ENCODE measurements around the gene NEGR1. TPM values are rescaled to one million over a fixed set of nuclear protein-coding genes. Genes with fewer than 3 reads are reported as not detected.

NEGR1 gene
- total and polyA plus RNA-seq, 2 donors (not counting 3 experiments of a cell fraction or from before 2014, with no cell fraction given): 6.8 to 21.8 TPM

DNA sequence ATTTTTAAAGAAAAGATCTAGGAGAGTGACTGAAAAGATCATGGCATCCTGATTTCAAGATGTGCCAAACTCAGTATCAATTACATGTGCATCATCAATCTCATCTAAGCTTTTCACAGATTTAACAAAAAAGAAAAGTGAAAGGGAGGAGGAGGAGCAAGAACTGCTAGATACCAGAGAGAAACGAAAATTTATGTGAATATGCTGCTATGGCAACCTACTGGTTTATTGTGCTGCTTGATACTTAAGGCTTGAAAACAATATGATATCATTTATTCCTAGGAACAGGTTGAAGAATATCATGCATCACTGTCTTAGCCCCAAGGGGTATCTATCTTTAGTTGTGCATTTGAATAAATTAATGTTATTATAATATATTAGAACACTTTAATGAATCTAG is 683.0 kb downstream of the NEGR1 start:
- intact Hi-C loops (cut with micrococcal nuclease) (no loop called here), dilution Hi-C loops (cut with MboI; ENCODE audit: extremely low pct_ligation_motif_present, low sequenced_read_pairs) (no loop called here)
- ChIA-PET POLR2A (no interaction called here), CTCF (interaction anchor here (2.1 kb wide), 1 partner anchor 439 kb away, joined by 8 read pairs; no protein-coding TSS in a partner anchor)
- Histone ChIP-seq H3K79me2 (ENCODE audit: control insufficient read depth, insufficient read depth, low read length) (no peaks in the 10 kb centered on the region), H3K9me3 (replicated peaks; ENCODE audit: control insufficient read depth, insufficient read depth, low read length) (no peaks in the 10 kb centered on the region), H3K9ac (replicated peaks; ENCODE audit: extremely low read depth, insufficient read depth, low read length) (no peak overlapping the region), H3K9me1 (replicated peaks; ENCODE audit: control insufficient read depth, extremely low read depth, insufficient read depth, low read length) (no peaks in the 10 kb centered on the region), H4K20me1 (replicated peaks; ENCODE audit: control insufficient read depth, extremely low read depth, insufficient read depth, low read length) (no peaks in the 10 kb centered on the region), H3K36me3 (ENCODE audit: control insufficient read depth in 2 of 2, extremely low read depth in 1 of 2, insufficient read depth in 2 of 2, low read length in 2 of 2) (no peaks in the 10 kb centered on the region), H3K27me3 (ENCODE audit: control insufficient read depth in 2 of 2, insufficient read depth in 2 of 2, low read length in 2 of 2) (no peaks in the 10 kb centered on the region), H3K4me3 (replicated peaks in 1 of 3; ENCODE audit: insufficient read depth in 1 of 3, low read depth in 1 of 3, low read length in 3 of 3) (no peak overlapping the region), H3K27ac (ENCODE audit: insufficient read depth, low read depth, low read length) (no peak overlapping the region), H2AFZ (ENCODE audit: low read depth, low read length) (no peak overlapping the region), H3K4me2 (ENCODE audit: insufficient read depth, low read length) (no peak overlapping the region), H3K4me1 (ENCODE audit: control insufficient read depth, extremely low read depth, insufficient read depth, low read length) (no peaks in the 10 kb centered on the region)
- FAIRE-seq: no peak
- BruUV-seq (replicated peaks): no TSS peak
- no peak for TF ChIP-seq FOS (IDR thresholded peaks at IDR 0.05; ENCODE audit: borderline replicate concordance, insufficient read depth, low read length)
- TF ChIP-seq MAX (IDR thresholded peaks at IDR 0.05; ENCODE audit: insufficient read depth, insufficient read length): no peak
- TF ChIP-seq JUN (IDR thresholded peaks at IDR 0.05; ENCODE audit: borderline replicate concordance, insufficient read depth, insufficient read length, low read depth): no peak
- no peak for DNase-seq (ENCODE audit: low read depth, low spot score)

GRCh38 chr1:71593523-71593922 is 688.8 kb downstream of the NEGR1 start:
- FAIRE-seq: no peak
- intact Hi-C loops (cut with micrococcal nuclease): no loop called here
- Histone ChIP-seq H3K4me2 (ENCODE audit: insufficient read depth, low read length) (no peak overlapping the region), H3K36me3 (ENCODE audit: control insufficient read depth in 2 of 2, extremely low read depth in 1 of 2, insufficient read depth in 2 of 2, low read length in 2 of 2) (no peaks in the 10 kb centered on the region), H2AFZ (ENCODE audit: low read depth, low read length) (no peak overlapping the region), H3K79me2 (ENCODE audit: control insufficient read depth, insufficient read depth, low read length) (no peaks in the 10 kb centered on the region), H3K4me1 (ENCODE audit: control insufficient read depth, extremely low read depth, insufficient read depth, low read length) (no peaks in the 10 kb centered on the region), H3K4me3 (replicated peaks in 1 of 3; ENCODE audit: insufficient read depth in 1 of 3, low read depth in 1 of 3, low read length in 3 of 3) (no peak overlapping the region), H3K27me3 (ENCODE audit: control insufficient read depth in 2 of 2, insufficient read depth in 2 of 2, low read length in 2 of 2) (no peaks in the 10 kb centered on the region), H3K9ac (replicated peaks; ENCODE audit: extremely low read depth, insufficient read depth, low read length) (no peak overlapping the region), H3K9me3 (replicated peaks; ENCODE audit: control insufficient read depth, insufficient read depth, low read length) (no peaks in the 10 kb centered on the region), H3K27ac (ENCODE audit: insufficient read depth, low read depth, low read length) (no peak overlapping the region), H4K20me1 (replicated peaks; ENCODE audit: control insufficient read depth, extremely low read depth, insufficient read depth, low read length) (no peaks in the 10 kb centered on the region), H3K9me1 (replicated peaks; ENCODE audit: control insufficient read depth, extremely low read depth, insufficient read depth, low read length) (no peaks in the 10 kb centered on the region)
- ChIA-PET CTCF (interaction anchor here (1.4 to 1.8 kb wide), 3 partner anchors 8 to 445 kb away, joined by 4 to 10 read pairs (median 4); no protein-coding TSS in a partner anchor), POLR2A (no interaction called here)
- BruUV-seq (replicated peaks): no TSS peak
- dilution Hi-C loops (cut with MboI; ENCODE audit: extremely low pct_ligation_motif_present, low sequenced_read_pairs): no loop called here
- TF ChIP-seq MYC (IDR thresholded peaks at IDR 0.05; ENCODE audit: low read depth, low read length) (no peak), EZH2 (IDR thresholded peaks at IDR 0.05; ENCODE audit: borderline replicate concordance, low read depth, low read length, severe bottlenecking) (no peak), FOS (IDR thresholded peaks at IDR 0.05; ENCODE audit: borderline replicate concordance, insufficient read depth, low read length) (no peak), CTCF (IDR thresholded peaks at IDR 0.05; ENCODE audit: extremely low read depth in 1 of 2, insufficient read depth in 1 of 2, low read depth in 1 of 2, low read length in 2 of 2) (peak in 1 of 2 donors; percentile 8), POLR2A (IDR thresholded peaks at IDR 0.05; ENCODE audit: low read depth, low read length) (no peak), MAX (IDR thresholded peaks at IDR 0.05; ENCODE audit: insufficient read depth, insufficient read length) (no peak), GATA2 (IDR thresholded peaks at IDR 0.05; ENCODE audit: insufficient read depth, insufficient read length, low read depth, low read length) (no peak)
- no peak for DNase-seq (ENCODE audit: low read depth, low spot score)
